GM12878 (cell line): ENCODE data around the gene COL13A1. TPM values are rescaled to one million over a fixed set of nuclear protein-coding genes. Genes with fewer than 3 reads are reported as not detected.

Source experiments
- JUNB ChIP-seq: IDR thresholded peaks from 2 replicates; pipeline ENCODE4 v1.6.1; 2016; ENCODE audit warnings: antibody characterized with exemption, mild to moderate bottlenecking
- MYC ChIP-seq: IDR thresholded peaks from 2 replicates; pipeline ENCODE4 v1.6.1; 2011; ENCODE audit warnings: mild to moderate bottlenecking, low read length, moderate library complexity, inconsistent platforms; ENCODE audit not compliant: insufficient read depth, insufficient replicate concordance, insufficient read length, severe bottlenecking
- RAD21 ChIP-seq: IDR thresholded peaks from 2 replicates; pipeline ENCODE4 v1.6.1; 2011; ENCODE audit warnings: mild to moderate bottlenecking, low read depth, low read length, moderate library complexity; ENCODE audit not compliant: insufficient read depth
- RELA ChIP-seq: fragments of 450-650 bp; IDR thresholded peaks from 2 replicates; pipeline ENCODE4 v1.8.0; 2014; ENCODE audit warnings: borderline replicate concordance; ENCODE audit not compliant: partially characterized antibody
- polyA plus RNA-seq, 11 experiments: library from polyadenylated mRNA; depleted of rRNA in 4 of 11; unstranded in 6 of 11; stranded (reverse) in 5 of 11; fragments of >200 nt; fragmentation: Nextera tagmentation in 4 of 11; fragmentation: Illumina TruSeq in 1 of 11; extraction: Ambion mirVana in 4 of 11; extraction: Trizol in 1 of 11; gene quantifications; 1 replicate in 1 of 11; 2 replicates in 10 of 11; pipeline versions ENCODE4 v1.2.1 to v1.2.3, GENCODE V29; 2011 to 2016; ENCODE audit warnings: inconsistent platforms in 2 of 11, missing spikeins in 2 of 11, low read depth in 1 of 11
- total RNA-seq, 4 experiments: library from RNA; depleted of rRNA in 3 of 4; stranded (reverse); fragments of >200 nt in 3 of 4; fragmentation: Illumina TruSeq in 1 of 4; extraction: Trizol in 1 of 4; gene quantifications; 2 replicates each; pipeline versions ENCODE4 v1.2.1 to v1.2.3, GENCODE V29; 2013 to 2021
- TF ChIP-seq, protein P1 (sequence below): IDR thresholded peaks from 2 replicates; pipeline ENCODE4 v1.6.1; 2012; ENCODE audit warnings: improper control_type of control experiment, low read depth, low read length; ENCODE audit not compliant: insufficient replicate concordance
- TF ChIP-seq, protein P2 (sequence below): fragments of 450-650 bp; formaldehyde crosslinking; IDR thresholded peaks from 2 replicates; pipeline ENCODE4 v1.4.0; 2022; ENCODE audit warnings: mild to moderate bottlenecking, moderate library complexity

Gene COL13A1
- total and polyA plus RNA-seq, 10 of the 15 experiments (the other 5 are each of a cell fraction or from before 2014, with no cell fraction given), result 0.03 to 0.15 (median 0.05) TPM; not detected in 7

DNA sequence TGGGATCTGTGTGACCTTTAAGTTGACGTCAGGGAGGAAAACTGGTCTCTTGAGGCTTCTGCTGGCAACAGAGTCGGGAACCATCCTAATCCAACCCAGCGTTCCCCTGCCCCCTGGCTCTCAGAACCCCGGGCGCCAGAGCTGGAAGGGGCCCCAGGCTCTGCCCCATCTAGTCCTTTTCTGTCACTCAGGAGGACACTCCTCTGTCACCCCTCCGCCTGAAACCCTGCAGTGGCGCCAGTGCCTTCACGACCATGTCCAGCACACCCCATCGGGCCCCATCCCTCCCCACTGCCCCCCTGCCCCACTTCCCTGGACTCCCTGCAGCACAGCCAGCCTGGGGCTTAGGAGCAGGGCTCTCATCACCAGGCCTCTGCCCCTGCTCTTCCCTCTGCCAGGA is 39.1 kb downstream of the COL13A1 start (continued):
- TF ChIP-seq, protein P1, sequence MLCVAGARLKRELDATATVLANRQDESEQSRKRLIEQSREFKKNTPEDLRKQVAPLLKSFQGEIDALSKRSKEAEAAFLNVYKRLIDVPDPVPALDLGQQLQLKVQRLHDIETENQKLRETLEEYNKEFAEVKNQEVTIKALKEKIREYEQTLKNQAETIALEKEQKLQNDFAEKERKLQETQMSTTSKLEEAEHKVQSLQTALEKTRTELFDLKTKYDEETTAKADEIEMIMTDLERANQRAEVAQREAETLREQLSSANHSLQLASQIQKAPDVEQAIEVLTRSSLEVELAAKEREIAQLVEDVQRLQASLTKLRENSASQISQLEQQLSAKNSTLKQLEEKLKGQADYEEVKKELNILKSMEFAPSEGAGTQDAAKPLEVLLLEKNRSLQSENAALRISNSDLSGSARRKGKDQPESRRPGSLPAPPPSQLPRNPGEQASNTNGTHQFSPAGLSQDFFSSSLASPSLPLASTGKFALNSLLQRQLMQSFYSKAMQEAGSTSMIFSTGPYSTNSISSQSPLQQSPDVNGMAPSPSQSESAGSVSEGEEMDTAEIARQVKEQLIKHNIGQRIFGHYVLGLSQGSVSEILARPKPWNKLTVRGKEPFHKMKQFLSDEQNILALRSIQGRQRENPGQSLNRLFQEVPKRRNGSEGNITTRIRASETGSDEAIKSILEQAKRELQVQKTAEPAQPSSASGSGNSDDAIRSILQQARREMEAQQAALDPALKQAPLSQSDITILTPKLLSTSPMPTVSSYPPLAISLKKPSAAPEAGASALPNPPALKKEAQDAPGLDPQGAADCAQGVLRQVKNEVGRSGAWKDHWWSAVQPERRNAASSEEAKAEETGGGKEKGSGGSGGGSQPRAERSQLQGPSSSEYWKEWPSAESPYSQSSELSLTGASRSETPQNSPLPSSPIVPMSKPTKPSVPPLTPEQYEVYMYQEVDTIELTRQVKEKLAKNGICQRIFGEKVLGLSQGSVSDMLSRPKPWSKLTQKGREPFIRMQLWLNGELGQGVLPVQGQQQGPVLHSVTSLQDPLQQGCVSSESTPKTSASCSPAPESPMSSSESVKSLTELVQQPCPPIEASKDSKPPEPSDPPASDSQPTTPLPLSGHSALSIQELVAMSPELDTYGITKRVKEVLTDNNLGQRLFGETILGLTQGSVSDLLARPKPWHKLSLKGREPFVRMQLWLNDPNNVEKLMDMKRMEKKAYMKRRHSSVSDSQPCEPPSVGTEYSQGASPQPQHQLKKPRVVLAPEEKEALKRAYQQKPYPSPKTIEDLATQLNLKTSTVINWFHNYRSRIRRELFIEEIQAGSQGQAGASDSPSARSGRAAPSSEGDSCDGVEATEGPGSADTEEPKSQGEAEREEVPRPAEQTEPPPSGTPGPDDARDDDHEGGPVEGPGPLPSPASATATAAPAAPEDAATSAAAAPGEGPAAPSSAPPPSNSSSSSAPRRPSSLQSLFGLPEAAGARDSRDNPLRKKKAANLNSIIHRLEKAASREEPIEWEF, result no peak
- TF ChIP-seq JUNB (no peak), RAD21 (no peak), MYC (no peak), RELA (no peak)
- TF ChIP-seq, protein P2, sequence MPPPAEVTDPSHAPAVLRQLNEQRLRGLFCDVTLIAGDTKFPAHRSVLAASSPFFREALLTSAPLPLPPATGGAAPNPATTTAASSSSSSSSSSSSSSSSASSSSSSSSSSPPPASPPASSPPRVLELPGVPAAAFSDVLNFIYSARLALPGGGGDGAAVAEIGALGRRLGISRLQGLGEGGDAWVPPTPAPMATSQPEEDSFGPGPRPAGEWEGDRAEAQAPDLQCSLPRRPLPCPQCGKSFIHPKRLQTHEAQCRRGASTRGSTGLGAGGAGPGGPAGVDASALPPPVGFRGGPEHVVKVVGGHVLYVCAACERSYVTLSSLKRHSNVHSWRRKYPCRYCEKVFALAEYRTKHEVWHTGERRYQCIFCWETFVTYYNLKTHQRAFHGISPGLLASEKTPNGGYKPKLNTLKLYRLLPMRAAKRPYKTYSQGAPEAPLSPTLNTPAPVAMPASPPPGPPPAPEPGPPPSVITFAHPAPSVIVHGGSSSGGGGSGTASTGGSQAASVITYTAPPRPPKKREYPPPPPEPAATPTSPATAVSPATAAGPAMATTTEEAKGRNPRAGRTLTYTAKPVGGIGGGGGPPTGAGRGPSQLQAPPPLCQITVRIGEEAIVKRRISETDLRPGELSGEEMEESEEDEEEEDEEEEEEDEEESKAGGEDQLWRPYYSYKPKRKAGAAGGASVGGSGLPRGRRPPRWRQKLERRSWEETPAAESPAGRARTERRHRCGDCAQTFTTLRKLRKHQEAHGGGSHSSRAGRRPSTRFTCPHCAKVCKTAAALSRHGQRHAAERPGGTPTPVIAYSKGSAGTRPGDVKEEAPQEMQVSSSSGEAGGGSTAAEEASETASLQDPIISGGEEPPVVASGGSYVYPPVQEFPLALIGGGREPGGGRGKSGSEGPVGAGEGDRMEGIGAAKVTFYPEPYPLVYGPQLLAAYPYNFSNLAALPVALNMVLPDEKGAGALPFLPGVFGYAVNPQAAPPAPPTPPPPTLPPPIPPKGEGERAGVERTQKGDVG (CRISPR knock-in tag), result no peak
